BJ (cell line): ENCODE results near the gene INPP5D. TPM values are rescaled to one million over a fixed set of nuclear protein-coding genes. Genes with fewer than 3 reads are reported as not detected.

Experiments
- CTCF ChIA-PET: fragments of 350-600 bp; formaldehyde crosslinking; extraction: SDS; loops from one replicate; lab custom pipeline; 2021; ENCODE audit warnings: antibody characterized with exemption, inconsistent platforms; lab: Yijun Ruan, JAX
- POLR2A ChIA-PET: fragments of 300-600 bp; sonication (Branson Sonifier 250); formaldehyde crosslinking; extraction: SDS; loops from one replicate; lab custom pipeline; 2021; ENCODE audit warnings: antibody characterized with exemption; lab: Charles Lee
- DNase-seq: peaks from one replicate; pipeline ENCODE4 v3.0.0-alpha.2; 2011; ENCODE audit warnings: low read depth
- H3K27me3 ChIP-seq: 2 replicates; pipeline ENCODE4 v1.6.0; 2011; ENCODE audit warnings: low read length; ENCODE audit not compliant: control insufficient read depth, insufficient read depth
- H3K36me3 ChIP-seq: 2 replicates; pipeline ENCODE4 v1.5.1; 2011; ENCODE audit warnings: low read length; ENCODE audit not compliant: control insufficient read depth, insufficient read depth
- H3K4me3 ChIP-seq: 2 replicates; pipeline ENCODE4 v1.5.1; 2011; ENCODE audit warnings: low read depth, mild to moderate bottlenecking, control low read depth, low read length
- polyA plus RNA-seq: library from polyadenylated mRNA; depleted of rRNA; stranded (reverse); fragments of >200 nt; gene quantifications from 2 replicates; pipeline ENCODE4 v1.2.3, GENCODE V29; 2011
- TF ChIP-seq, protein P1 (sequence below): IDR thresholded peaks from 2 replicates; pipeline ENCODE4 v1.5.1; 2011; ENCODE audit warnings: low read depth, mild to moderate bottlenecking, control low read depth, inconsistent platforms, low read length, moderate library complexity; ENCODE audit not compliant: insufficient read depth

INPP5D gene
- polyA plus RNA-seq, 1 experiment: 0.38 TPM

DNA sequence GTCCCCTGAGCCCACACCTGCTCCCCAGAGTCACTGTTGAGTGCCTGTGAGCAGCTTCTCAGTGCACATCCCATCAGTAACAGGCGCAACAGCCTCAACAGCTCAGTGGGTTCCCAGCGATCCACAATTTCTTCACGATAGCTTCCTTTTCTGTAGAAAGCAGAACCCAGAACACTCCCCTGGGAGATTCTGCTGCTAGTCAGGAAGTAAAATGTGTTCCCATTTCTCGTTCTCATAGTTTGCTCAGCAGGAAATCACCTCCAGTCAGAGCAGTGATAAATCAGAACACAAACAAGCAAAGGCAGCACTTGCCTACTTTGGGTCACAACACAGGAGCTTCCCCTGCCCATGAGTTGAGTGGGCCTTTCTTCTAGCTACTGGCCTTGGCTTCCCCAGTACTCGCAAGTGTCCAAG is 142.4 kb downstream of the INPP5D start:
- POLR2A ChIA-PET: no interaction called here
- Histone ChIP-seq H3K27me3 (peaks cover 4% of the 10 kb centered on the region; the same call in 1 of the 2 replicates), H3K4me3 (no peak overlapping the region), H3K36me3 (no peaks in the 10 kb centered on the region)
- CTCF ChIA-PET: no interaction called here
- DNase-seq: no peak
- TF ChIP-seq, protein P1, sequence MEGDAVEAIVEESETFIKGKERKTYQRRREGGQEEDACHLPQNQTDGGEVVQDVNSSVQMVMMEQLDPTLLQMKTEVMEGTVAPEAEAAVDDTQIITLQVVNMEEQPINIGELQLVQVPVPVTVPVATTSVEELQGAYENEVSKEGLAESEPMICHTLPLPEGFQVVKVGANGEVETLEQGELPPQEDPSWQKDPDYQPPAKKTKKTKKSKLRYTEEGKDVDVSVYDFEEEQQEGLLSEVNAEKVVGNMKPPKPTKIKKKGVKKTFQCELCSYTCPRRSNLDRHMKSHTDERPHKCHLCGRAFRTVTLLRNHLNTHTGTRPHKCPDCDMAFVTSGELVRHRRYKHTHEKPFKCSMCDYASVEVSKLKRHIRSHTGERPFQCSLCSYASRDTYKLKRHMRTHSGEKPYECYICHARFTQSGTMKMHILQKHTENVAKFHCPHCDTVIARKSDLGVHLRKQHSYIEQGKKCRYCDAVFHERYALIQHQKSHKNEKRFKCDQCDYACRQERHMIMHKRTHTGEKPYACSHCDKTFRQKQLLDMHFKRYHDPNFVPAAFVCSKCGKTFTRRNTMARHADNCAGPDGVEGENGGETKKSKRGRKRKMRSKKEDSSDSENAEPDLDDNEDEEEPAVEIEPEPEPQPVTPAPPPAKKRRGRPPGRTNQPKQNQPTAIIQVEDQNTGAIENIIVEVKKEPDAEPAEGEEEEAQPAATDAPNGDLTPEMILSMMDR: no peak

DNA sequence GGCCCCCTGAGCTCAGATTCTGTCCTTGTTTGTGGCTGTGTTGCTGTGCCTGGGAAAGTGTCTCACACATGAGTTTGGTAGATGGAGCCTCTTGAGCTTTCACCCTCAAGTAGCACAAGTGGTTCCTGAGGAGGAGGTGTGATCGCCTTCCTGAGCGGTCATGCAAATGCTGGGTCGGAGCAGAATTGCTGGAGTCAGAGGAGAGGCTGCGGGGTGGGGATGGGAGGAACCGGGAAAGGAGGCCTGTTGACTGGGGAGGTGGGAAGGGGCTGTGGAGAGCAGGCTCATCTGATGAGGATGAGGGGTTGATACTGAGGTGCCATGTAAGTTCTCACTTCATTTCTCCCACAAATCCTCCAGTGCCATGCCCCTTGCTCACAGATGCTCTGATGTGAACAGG is 142.9 kb downstream of the INPP5D start:
- POLR2A ChIA-PET: no interaction called here
- no peak for DNase-seq
- Histone ChIP-seq H3K36me3 (no peaks in the 10 kb centered on the region), H3K27me3 (peaks cover 6% of the 10 kb centered on the region), H3K4me3 (no peak overlapping the region)
- CTCF ChIA-PET: no interaction called here
- TF ChIP-seq, protein P1: no peak

DNA sequence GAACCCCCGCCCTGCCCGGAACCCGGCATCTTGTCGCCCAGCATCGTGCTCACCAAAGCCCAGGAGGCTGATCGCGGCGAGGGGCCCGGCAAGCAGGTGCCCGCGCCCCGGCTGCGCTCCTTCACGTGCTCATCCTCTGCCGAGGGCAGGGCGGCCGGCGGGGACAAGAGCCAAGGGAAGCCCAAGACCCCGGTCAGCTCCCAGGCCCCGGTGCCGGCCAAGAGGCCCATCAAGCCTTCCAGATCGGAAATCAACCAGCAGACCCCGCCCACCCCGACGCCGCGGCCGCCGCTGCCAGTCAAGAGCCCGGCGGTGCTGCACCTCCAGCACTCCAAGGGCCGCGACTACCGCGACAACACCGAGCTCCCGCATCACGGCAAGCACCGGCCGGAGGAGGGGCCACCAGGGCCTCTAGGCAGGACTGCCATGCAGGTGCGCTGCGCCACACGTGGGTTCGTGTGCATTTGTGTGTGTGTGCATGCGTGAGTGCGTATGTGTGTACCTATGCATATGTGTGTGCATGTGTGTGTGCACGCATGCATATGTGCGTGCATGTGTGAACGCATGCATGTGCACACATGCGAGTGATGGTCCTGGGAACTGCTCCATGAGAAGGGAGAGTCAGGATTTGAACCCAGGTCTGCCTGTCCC is 144.3 kb downstream of the INPP5D start:
- ChIA-PET CTCF (no interaction called here), POLR2A (no interaction called here)
- TF ChIP-seq, protein P1: no peak
- H3K36me3 ChIP-seq: no peaks in the 10 kb centered on the region
- H3K4me3 ChIP-seq: no peak overlapping the region
- peaks cover 9% of the 10 kb centered on the region for H3K27me3 ChIP-seq
- no peak for DNase-seq

DNA sequence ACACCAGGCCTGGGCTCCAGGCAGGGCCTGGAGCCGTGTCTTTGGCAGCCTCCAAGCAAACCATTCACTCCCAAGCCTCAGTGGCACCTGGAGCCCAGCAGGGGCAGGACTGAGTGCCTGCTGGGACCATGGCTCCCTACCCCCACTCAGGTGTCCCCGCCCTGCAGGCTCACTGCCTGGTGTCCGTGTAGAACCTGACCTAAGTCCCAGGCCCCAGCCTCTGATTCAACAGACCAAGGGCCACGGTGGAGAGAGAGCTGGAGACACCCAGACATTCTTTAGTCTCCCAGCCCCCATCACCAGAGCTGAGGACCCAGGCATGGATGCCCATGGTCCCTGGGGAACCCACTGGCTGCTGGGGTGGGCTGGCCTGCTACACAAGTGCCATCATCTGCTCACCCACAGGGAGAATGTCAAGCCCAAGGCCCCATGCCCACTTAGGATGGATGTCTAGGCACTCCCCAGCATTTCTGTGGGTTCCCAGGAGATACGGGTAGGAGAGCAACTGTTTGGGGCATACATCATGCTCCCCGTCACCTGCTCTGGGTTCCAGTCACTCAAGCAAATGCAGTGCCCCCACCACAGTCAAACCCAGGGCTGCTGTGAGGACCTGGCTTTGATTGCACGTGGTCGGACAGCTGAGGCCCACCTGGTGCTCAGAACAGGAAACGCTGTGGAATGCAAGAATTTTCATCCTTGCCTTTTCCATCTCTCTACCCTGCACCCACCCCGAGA is 148.4 kb downstream of the INPP5D start:
- TF ChIP-seq, protein P1: no peak
- POLR2A ChIA-PET: no interaction called here
- Histone ChIP-seq H3K36me3 (no peaks in the 10 kb centered on the region), H3K27me3 (peaks cover 18% of the 10 kb centered on the region), H3K4me3 (no peak overlapping the region)
- no peak for DNase-seq
- CTCF ChIA-PET: interaction anchor here (1.3 kb wide), 1 partner anchor 154 kb away, joined by 3 read pairs; no protein-coding TSS in a partner anchor

DNA sequence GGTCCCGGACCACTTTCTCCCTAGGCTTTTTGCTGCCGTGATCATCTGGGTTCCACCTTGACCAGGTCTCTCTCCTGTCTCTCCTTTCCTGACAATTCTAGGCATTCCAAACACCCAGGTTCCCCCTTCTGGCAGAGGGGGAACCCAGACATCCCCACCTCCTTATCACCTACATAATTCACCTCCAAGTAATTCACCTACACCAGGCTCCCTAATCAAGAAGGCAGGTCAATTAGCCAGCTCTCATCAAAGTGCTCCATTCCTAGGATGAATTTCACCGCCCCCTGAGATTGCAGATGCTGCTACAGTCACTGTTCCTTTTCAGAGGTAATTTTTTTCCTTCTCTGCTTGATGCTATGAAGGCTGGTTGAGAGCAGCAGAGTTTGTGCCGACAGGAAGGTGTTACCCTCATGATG is 149.0 kb downstream of the INPP5D start:
- H3K36me3 ChIP-seq: no peaks in the 10 kb centered on the region
- TF ChIP-seq, protein P1: no peak
- H3K4me3 ChIP-seq: no peak overlapping the region
- ChIA-PET POLR2A (no interaction called here), CTCF (interaction anchor here (0.9 to 1.7 kb wide), 2 partner anchors 9 to 366 kb away, joined by 3 to 6 read pairs; no protein-coding TSS in a partner anchor)
- no peak for DNase-seq
- H3K27me3 ChIP-seq: peaks cover 21% of the 10 kb centered on the region
